ENCODE results near the gene OR9Q1.
"Not testable (repeated sequence)": the region's sequence is repeated elsewhere in the genome, so short reads cannot be mapped to it uniquely, and the experiment has no call there.

Gene OR9Q1

DNA sequence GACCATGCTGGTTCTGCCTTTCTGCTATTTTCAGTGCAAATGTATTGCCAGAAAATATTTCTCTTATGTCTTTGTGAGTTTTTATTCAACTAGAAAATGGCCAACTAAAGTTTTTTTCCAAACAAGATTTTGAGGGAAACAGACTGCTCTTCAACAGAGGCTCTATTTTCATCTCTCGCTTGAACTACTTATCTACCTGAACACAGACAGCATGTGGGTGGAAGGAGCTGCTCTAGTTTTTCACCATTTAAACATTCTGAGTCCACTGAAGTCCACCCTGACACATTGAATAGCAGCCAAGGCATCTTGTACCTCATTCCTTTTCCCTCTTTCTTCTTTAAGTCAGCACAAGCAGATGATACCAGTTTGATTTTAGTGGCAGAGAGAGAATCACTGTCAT lies 111.5 kb downstream of the OR9Q1 start:
- peak in 1 of 2 donors; percentile 11 for DNase-seq

- DNase-seq, result no peak
Measured at GRCh38 chr11:58142761-58143160, 119.1 kb downstream of the OR9Q1 start.

DNA sequence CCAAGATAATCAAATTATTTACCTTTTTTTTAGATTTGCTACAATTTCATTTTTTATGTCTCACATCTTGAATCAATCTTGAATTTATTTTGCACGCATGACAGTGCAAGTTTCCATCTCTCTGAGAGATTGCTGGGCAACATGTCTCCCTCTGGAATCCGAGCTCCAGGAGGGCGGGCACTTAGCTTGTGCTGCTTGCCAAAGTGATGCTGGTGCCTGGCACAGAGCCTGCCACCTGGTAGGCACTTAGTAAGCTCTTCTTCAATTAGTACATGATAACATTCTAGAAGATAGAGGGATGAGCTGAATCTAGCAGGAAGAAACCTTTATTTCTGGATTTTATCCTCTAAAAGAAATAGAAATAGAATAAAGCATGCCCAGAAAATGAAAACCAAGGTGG lies 129.1 kb downstream of the OR9Q1 start:
- no peak for DNase-seq

DNA sequence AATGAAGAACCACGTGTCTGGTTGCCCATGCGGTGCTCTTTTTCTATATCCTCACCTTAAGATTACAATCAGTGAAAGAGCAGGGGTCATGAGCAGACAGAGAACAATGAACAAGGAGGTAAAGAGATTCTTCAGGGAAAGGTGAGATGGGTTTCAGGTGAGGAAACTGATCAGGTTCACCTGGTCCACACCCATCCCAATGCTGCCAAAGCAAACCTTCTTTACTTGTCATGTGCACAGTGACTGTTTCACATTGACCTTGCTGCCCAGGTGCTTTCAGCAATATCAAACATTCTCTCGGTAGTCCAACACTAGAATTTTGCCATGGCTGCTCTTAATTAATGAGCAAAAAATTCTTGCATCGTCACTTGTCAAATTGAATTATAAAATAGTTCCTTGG lies 140.7 kb downstream of the OR9Q1 start:
- DNase-seq, result no peak

DNA sequence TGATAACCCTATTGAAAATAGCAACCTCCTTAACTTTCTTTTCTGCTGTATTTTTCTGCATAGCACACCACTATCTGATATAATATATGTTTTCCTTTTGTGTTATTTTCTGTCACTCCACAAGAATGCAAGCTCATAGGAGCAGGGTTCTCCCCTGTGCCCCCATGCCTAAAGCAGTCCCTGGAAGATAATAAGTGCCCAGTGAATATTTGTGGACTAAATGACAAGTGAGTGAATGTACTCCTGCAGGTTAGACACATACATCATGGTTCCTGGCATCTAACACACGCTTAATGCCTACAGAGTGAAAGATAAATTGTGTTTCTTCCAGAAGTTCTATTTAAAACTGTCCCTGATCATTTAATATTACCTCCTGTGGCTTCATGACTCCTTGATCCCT lies 141.3 kb downstream of the OR9Q1 start:
- DNase-seq, result no peak

DNA sequence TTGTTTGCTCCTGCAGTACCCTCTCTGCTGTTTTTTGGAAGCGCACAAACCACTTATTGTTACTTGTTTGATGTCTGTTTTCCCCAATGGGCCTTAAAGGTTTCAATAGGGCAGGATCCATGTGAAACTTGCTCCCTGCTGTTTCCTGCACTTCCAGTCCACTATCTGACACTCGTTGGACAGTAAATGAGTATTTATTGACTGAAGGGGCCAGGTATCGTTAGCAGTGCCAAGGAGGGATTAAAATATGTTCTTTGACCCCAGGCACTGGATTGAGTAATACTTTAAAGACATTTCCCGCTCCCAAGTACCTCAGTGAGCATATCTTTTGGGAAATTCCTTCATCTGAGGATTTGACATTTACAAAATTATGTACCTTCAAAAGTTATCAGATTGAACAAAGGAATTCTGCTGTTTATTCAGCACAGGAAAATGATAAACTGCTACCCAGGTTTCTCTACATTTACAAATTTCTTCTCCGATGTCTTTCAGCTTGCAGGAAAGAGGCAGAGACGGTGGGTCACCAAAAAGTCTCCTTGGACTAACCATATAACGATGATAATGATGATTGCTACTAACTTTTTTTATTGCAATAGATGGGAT lies 141.9 kb downstream of the OR9Q1 start:
- DNase-seq, result no peak

DNA sequence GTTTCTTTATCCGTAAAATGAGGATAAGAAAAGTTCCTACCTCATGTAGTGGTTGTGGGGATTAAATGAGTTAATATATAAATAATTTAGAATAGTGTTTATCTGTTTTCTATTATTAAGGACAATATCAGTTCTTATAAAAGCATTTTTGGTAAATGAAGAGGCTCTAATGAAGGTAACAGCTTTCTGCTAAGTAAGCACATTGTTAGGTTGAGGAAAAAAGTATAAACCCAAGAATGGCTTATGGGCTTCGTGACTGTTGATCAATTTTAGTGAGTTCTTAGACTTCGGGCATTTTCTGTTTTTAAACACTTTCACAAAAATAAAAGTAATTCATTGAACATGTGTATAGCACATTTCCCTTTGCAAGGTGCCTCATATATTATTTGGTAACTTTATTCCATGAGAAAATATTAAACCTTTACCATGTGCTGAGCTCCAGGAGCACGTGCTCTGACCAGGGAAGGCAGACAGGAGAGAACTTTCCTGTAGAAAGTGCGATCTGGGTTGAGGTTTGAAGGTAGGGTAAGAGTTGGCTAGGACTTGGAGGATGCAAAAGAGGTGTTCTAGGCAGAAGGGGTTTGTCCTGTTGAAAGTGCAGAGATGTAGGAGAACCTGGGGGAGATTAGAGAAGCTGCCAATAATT lies 153.9 kb downstream of the OR9Q1 start:
- DNase-seq, result no peak

DNA sequence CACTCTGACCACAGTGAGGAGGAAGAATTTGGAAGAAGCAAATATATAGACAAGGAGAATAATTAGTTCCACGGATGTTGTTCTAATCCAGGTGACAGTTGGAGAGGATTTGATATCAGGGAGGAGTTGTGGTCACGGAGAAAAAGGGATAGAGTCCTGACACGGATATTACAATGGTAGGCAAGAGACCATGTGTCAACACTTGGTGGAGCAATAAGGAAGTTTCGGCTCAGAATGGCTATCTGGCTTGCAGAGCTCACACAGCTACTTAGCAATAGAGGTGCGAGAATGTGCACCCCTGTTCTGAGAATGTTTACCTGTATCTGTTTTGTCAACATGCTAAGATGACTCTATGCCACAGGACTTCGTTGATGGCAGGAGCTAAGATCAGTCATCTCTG lies 154.8 kb downstream of the OR9Q1 start:
- DNase-seq, result no peak

DNA sequence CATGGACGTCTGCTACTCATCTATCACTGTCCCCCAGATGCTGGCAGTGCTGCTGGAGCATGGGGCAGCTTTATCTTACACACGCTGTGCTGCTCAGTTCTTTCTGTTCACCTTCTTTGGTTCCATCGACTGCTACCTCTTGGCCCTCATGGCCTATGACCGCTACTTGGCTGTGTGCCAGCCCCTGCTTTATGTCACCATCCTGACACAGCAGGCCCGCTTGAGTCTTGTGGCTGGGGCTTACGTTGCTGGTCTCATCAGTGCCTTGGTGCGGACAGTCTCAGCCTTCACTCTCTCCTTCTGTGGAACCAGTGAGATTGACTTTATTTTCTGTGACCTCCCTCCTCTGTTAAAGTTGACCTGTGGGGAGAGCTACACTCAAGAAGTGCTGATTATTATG lies 156.0 kb downstream of the OR9Q1 start:
- DNase-seq, result no peak

DNA sequence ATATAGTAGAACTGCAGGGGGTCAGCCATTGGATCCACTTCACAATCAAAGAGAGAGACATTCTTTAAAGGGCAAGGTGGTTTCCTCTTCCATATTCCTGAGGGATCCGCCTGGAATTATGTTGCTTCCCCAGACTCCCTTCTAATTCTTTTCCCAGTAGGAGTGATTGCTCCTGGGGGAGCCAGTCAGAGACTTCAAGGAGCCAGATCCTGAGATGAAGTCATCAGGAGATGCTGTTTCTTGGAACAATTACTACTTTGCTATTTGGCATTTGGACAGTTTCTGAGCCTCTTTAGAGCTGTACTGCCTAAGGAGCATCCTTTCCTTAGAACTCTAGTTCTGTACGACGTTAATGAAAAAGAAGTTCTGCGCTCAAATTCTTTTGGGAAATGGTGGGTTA lies 163.3 kb downstream of the OR9Q1 start:
- no peak for DNase-seq

DNA sequence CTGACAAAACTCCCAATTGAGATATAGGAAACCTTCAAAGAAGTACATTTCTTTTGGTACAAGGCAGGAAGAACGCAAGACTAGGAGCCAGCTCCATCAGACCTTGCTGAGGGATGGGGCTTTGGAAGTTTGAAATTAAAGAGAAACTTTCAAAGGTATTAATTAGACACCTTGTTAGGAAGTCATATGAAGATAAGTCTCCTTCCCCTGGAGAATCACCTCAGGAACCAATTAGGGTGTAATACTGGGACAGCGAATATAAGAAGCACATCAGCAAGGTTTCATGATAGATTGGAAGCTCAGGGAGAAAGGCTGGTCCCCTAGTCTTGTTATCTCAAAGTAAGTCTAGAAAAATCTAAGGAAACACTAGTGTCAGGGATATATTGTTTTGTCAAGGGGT lies 165.1 kb downstream of the OR9Q1 start, which contains the start of gene OR9Q2:
Gene OR9Q2, plus strand, starts transcription at position 301 of the 400 bp plus-strand sequence. CDS start 1,421 bp downstream, outside the sequence.
- DNase-seq, result no peak

GRCh38 chr11:58192229-58192628 lies 168.5 kb downstream of the OR9Q1 start:
- DNase-seq, result no peak

GRCh38 chr11:58193391-58193790 lies 169.7 kb downstream of the OR9Q1 start:
- DNase-seq, result no peak

DNA sequence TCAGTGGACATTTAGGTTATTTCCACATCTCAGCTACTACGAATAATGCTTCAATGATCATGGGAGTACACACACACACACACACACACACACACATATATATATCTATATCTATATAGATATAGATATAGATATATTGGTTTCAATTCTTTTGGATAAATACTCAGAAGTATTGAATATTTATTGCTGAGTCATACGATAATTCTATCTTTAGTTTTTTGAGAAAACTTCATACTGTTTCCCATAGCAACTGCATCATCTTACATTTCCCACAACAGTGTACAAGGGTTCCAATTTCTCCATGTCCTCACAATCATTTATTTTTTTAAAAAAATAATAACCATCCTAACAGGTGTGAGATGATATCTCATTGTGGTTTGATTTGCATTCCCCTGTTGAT lies 172.3 kb downstream of the OR9Q1 start:
- DNase-seq, result no peak

- no peak for DNase-seq
Measured at GRCh38 chr11:58199271-58199670, 175.6 kb downstream of the OR9Q1 start.

GRCh38 chr11:58204042-58204441 lies 180.4 kb downstream of the OR9Q1 start, which contains the start of gene OR1S2:
Gene OR1S2 (minus strand): TSS chr11:58204142. CDS start chr11:58204142, 0 bp downstream.
- no peak for DNase-seq

GRCh38 chr11:58212420-58212819 lies 188.7 kb downstream of the OR9Q1 start, which contains the start of gene OR1S1:
Gene OR1S1 (plus strand): TSS chr11:58212720.
- not testable (repeated sequence) for DNase-seq

GRCh38 chr11:58216476-58216875 lies 192.8 kb downstream of the OR9Q1 start:
- no peak for DNase-seq

- DNase-seq, result no peak
Measured at GRCh38 chr11:58222721-58223120, 199.0 kb downstream of the OR9Q1 start.

DNA sequence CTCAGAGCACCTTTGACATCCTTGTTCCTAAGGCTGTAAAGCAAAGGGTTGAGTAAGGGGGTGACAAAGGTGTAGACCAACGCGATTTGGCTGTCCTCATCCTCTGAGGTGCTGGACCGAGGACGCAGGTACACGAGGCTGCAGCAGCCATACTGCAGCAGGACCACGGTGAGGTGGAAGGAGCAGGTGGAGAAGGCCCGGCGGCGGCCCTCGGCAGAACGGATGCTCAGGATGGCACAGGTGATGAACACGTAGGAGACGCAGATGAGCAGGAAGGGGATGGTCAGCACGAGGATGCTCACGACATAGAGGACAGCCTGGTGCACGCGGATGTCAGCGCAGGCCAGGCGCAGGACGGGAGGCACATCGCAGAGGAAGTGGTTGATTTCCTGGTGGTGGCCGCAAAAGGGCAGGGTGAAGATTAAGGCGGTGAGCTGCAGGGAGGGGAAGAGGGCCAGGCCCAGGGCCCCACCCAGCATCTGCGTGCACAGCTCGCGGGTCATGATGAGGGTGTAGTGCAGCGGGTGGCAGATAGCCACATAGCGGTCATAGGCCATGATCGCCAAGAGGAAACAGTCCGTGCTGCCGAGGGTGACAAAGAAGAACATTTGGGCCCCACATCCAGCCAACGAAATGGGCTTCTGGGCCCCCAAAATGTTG lies 204.4 kb downstream of the OR9Q1 start:
- DNase-seq, result no peak

Measured in hippocampal formation (tissue), 2 donors.